NCI-H526 treated with DMSO at 0.1 percent for 48 hours (cell line): ENCODE data around the gene TNFAIP8.
"Not testable (repeated sequence)": the region's sequence is repeated elsewhere in the genome, so short reads cannot be mapped to it uniquely, and the experiment has no call there.

Source experiments
- DNase-seq: peaks from one replicate; lab custom pipeline; 2025; lab: John Stamatoyannopoulos, UW

Gene TNFAIP8

GRCh38 chr5:119427060-119427459 is 71.2 kb downstream of the TNFAIP8 start:
- no peak for DNase-seq

DNA sequence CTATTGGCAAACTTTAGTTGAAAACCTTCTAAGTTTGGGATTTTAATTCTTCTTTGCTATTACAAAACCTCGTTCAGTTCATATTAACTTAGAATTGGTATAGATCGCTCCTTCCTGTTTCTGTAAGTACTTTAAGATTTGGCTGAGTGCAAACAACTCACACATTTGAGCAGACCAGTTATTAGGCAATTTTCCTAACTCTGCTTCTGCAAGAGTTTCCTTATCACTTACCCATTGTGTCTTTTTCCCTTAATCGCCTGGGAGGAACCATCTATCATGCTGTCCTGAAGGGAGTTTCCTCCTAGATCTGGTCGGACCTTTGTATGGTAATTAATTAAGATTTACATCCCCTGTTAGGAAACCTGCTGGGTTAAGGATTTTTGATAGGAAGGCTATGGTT is 71.8 kb downstream of the TNFAIP8 start:
- DNase-seq = not testable (repeated sequence)

DNA sequence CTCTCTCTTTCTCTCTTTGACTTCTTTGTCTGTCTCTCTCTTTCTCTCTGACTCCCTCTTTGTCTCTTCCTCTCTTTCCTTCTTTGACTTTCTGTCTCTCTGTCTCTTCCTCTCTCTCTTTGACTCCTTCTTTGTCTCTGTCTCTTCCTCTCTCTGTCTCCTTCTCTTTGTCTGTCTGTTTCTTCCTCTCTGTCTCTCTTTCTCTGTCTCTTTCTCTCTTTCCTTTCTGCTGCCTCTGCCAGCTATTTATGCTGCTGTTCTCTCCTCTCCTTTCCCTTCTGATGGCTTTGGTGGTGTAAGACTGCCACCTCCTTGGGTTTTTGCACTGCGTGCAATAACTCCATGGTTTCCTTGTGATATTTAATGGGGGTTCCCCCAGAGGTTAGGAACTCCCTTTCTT is 72.3 kb downstream of the TNFAIP8 start:
- not testable (repeated sequence) for DNase-seq

- not testable (repeated sequence) for DNase-seq
Measured at GRCh38 chr5:119428574-119428973, 72.8 kb downstream of the TNFAIP8 start.

GRCh38 chr5:119432674-119433237 is 76.9 kb downstream of the TNFAIP8 start:
- not testable (repeated sequence) for DNase-seq

DNA sequence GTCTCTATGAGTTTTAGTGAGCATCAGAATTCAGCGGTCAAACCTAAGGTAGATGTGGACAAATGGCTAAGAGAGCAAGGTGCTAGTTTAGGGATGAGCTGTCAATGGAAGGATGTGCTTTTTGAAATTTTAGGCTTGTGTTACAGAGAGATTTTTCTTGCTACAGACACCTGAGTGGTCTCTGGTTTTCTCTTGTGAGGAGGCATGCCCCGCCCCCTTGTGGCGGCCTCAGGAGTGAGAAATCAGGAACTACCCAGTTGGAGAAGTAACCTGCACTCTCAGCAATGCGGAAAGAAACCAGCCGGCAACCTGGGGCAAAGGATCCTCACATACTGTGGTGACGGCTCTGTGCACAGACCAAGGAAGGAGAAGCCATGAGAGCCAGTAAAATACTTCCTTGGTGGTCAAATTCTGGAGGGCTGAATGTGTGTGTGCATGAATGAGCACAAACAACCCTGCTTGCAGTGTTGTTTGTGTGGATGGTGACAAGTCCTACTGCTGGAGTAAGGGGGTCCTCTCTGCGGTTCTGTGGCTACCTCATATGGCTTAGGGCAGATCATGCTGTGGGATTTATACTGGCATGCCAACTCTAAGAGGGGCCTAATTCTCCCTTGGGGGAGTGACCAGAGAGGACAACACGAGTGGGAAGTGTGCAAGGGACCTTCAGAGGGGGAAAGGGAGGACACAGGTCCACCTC is 79.8 kb downstream of the TNFAIP8 start:
- DNase-seq = no peak

DNA sequence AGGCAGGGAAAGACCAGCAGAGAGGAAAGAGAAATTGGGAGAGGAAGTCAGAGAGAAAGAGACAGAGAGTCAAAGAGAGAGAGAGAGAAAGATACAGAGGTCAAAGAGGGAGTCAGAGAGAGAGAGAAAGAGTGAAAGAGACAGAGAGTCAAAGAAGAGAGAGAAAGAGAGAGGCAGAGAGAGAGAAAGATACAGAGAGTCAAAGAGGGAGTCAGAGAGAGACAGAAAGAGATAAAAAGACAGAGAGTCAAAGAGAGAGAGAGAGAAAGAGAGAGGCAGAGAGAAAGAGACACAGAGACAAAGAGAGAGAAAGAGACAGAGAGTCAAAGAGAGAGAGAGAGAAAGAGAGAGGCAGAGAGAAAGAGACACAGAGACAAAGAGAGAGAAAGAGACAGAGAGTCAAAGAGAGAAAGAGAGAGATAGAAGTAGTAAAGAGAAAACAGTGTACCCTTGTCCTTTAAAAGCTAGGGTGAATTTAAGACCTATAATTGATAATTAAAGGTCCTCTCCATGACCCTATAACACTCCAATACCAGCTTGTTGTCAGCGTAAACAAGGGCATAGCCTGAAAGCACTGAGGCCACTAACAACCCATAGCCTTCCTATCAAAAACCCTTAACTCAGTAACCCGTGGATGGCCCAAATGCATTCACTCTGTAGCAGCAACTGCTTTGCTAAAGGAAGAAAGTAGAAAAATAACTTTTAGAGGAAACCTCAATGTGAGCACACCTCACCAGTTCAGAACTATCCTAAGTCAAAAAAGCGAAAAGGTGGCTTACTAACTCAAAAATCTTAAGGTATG is 82.2 kb downstream of the TNFAIP8 start:
- not testable (repeated sequence) for DNase-seq

- not testable (repeated sequence) for DNase-seq
Measured at GRCh38 chr5:119438587-119438917, 82.7 kb downstream of the TNFAIP8 start.

DNA sequence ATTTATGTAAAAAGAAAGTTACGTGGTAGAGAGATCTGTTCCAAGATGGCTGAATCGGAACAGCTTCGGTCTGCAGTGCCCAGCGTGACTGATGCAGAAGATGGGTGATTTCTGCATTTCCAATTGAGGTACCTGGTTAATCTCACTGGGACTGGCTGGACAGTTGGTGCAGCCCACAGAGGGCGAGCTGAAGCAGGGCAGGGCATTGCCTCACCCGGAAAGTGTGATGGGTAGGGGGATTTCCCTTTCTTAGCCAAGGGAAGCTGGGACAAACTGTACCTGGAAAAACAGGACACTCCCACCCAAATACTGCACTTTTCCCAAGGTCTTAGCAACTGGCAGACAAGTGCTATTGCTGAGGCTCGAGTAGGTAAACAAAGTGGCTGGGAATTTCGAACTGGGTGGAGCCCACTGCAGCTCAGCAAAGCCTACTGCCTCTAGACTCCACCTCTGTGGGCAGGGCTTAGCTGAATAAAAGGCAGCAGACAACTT is 83.4 kb downstream of the TNFAIP8 start:
- no peak for DNase-seq

- not testable (repeated sequence) for DNase-seq
Measured at GRCh38 chr5:119439632-119440031, 83.8 kb downstream of the TNFAIP8 start.

DNA sequence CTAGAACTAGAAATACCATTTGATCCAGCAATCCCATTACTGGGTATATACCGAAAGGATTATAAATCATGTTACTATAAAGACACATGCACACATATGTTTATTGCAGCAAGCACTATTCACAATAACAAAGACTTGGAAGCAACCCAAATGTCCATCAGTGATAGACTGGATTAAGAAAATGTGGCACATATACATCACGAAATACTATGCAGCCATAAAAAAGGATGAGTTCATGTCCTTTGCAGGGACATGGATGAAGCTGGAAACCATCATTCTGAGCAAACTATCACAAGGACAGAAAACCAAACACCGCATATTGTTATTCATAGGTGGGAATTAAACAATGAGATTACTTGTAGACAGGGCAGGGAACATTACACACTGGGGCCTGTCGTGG is 88.8 kb downstream of the TNFAIP8 start:
- DNase-seq = not testable (repeated sequence)

GRCh38 chr5:119445544-119445943 is 89.7 kb downstream of the TNFAIP8 start:
- no peak for DNase-seq
